ENCODE data around the gene CTNS.

- TF ChIP-seq ZNF280D (tag by site-specific recombination; IDR thresholded peaks at IDR 0.05) (no peak), CTCF (tag by site-specific recombination; IDR thresholded peaks at IDR 0.05) (no peak), SP2 (tag by site-specific recombination; IDR thresholded peaks at IDR 0.05) (no peak), ZNF561 (tag by site-specific recombination; IDR thresholded peaks at IDR 0.05; ENCODE audit: borderline replicate concordance) (no peak), HOXA7 (CRISPR knock-in tag; IDR thresholded peaks at IDR 0.05; ENCODE audit: borderline replicate concordance) (no peak), ZFP41 (tag by site-specific recombination; IDR thresholded peaks at IDR 0.05; ENCODE audit: borderline replicate concordance) (no peak), ZBTB49 (tag by site-specific recombination; IDR thresholded peaks at IDR 0.05; ENCODE audit: low read depth) (no peak), ZNF76 (tag by site-specific recombination; IDR thresholded peaks at IDR 0.05; ENCODE audit: borderline replicate concordance, low read depth) (no peak), PATZ1 (tag by site-specific recombination; IDR thresholded peaks at IDR 0.05) (no peak), ZNF24 (tag by site-specific recombination; IDR thresholded peaks at IDR 0.05) (no peak)
These were observed 3.5 kb downstream of the CTNS start for GRCh38 chr17:3639981-3640596.

Measured in HEK293 (cell line).